Caco-2 (cell line): Measurements from ENCODE around the gene EBF3. TPM values are rescaled to one million over a fixed set of nuclear protein-coding genes. Genes with fewer than 3 reads are reported as not detected.

Source experiments
- BruUV-seq: library from RNA; stranded (reverse); fragments of 400-500 nt; replicated peaks from 2 replicates; lab custom pipeline; 2021; lab: Mats Ljungman, UMichigan
- CTCF ChIA-PET: fragments of 300-600 bp; sonication (Branson Sonifier 250); formaldehyde crosslinking; loops from one replicate; lab custom pipeline; 2022; ENCODE audit warnings: antibody characterized with exemption; lab: Charles Lee
- POLR2A ChIA-PET: fragments of 300-600 bp; sonication (Branson Sonifier 250); formaldehyde crosslinking; loops from one replicate; lab custom pipeline; 2022; ENCODE audit warnings: antibody characterized with exemption; lab: Charles Lee
- DNase-seq, 2 experiments: peaks; one replicate each; pipeline versions ENCODE4 v3.0.0 to v3.0.0-alpha.2; 2020 to 2022
- H3K27me3 ChIP-seq: replicated peaks from 2 replicates; pipeline ENCODE4 v1.6.0; 2011; ENCODE audit warnings: low read length; ENCODE audit not compliant: control insufficient read depth, insufficient read depth
- H3K36me3 ChIP-seq: 2 replicates; pipeline ENCODE4 v1.5.1; 2011; ENCODE audit warnings: low read length; ENCODE audit not compliant: control insufficient read depth, insufficient read depth
- H3K4me1 ChIP-seq: fragments of 250-450 bp; sonication (Bioruptor Pico); 2 replicates; pipeline ENCODE4 v1.5.1; 2020; ENCODE audit warnings: mild to moderate bottlenecking
- H3K4me3 ChIP-seq: 2 replicates; pipeline ENCODE4 v1.5.1; 2011; ENCODE audit warnings: low read depth, mild to moderate bottlenecking, control low read depth, low read length
- H3K9me3 ChIP-seq: fragments of 250-450 bp; sonication (Bioruptor Pico); 2 replicates; pipeline ENCODE4 v1.5.1; 2020; ENCODE audit warnings: mild to moderate bottlenecking, moderate library complexity
- H3K27ac Mint-ChIP-seq: one replicate; pipeline ENCODE4 v1.8.0; 2022; ENCODE audit warnings: mixed read lengths; ENCODE audit not compliant: unreplicated experiment
- H3K27me3 Mint-ChIP-seq: one replicate; pipeline ENCODE4 v1.8.0; 2022; ENCODE audit warnings: mixed read lengths; ENCODE audit not compliant: insufficient read depth, unreplicated experiment
- H3K36me3 Mint-ChIP-seq: one replicate; pipeline ENCODE4 v1.8.0; 2022; ENCODE audit warnings: mild to moderate bottlenecking, mixed read lengths; ENCODE audit not compliant: insufficient read depth, unreplicated experiment
- H3K4me1 Mint-ChIP-seq: one replicate; pipeline ENCODE4 v1.8.0; 2022; ENCODE audit warnings: low read depth, mixed read lengths; ENCODE audit not compliant: unreplicated experiment
- H3K4me3 Mint-ChIP-seq: one replicate; pipeline ENCODE4 v1.8.0; 2022; ENCODE audit warnings: mild to moderate bottlenecking, moderate library complexity, mixed read lengths; ENCODE audit not compliant: unreplicated experiment
- H3K9me3 Mint-ChIP-seq: one replicate; pipeline ENCODE4 v1.8.0; 2022; ENCODE audit warnings: mixed read lengths; ENCODE audit not compliant: unreplicated experiment
- CTCF ChIP-seq, 2 experiments: fragments of 200-600 bp in 1 of 2; IDR thresholded peaks; 1 replicate in 1 of 2; 2 replicates in 1 of 2; pipeline versions ENCODE4 v1.5.1 to v1.8.0; 2011 to 2022; ENCODE audit warnings: antibody characterized with exemption in 1 of 2, control low read depth in 1 of 2, inconsistent platforms in 1 of 2, low read depth in 1 of 2, low read length in 1 of 2, mild to moderate bottlenecking in 1 of 2, moderate library complexity in 1 of 2; ENCODE audit not compliant: insufficient read depth in 1 of 2, severe bottlenecking in 1 of 2, unreplicated experiment in 1 of 2
- intact Hi-C: fragments of 100-400 bp; cut with micrococcal nuclease; formaldehyde crosslinking; loops from one replicate; pipeline ENCODE4 v1.10.0; 2022; ENCODE audit not compliant: unreplicated experiment
- total RNA-seq: library from RNA; stranded (reverse); gene quantifications from 2 replicates; pipeline ENCODE4 v1.2.3, GENCODE V29; 2022

EBF3 gene
- total RNA-seq, 1 experiment from 2014 or later: 0.79 TPM

GRCh38 chr10:129905553-129905952, 58.5 kb downstream of the EBF3 start:
- no peaks in the 10 kb centered on the region for H3K27me3 ChIP-seq
- no peaks in the 10 kb centered on the region for H3K9me3 ChIP-seq
- no peaks in the 10 kb centered on the region for H3K36me3 ChIP-seq
- Mint-ChIP-seq H3K9me3 (peaks cover 10% of the 10 kb centered on the region), H3K4me1 (no peaks in the 10 kb centered on the region), H3K27me3 (peaks cover 28% of the 10 kb centered on the region), H3K36me3 (no peaks in the 10 kb centered on the region), H3K4me3 (no peak overlapping the region), H3K27ac (no peak overlapping the region)
- no peak for DNase-seq
- H3K4me3 ChIP-seq: no peak overlapping the region
- POLR2A ChIA-PET: no interaction called here
- intact Hi-C loops: no loop called here
- BruUV-seq: no TSS peak
- TF ChIP-seq CTCF (IDR thresholded peaks at IDR 0.05; ENCODE audit: insufficient read depth in 1 of 2, low read depth in 1 of 2, low read length in 1 of 2, severe bottlenecking in 1 of 2, unreplicated experiment in 1 of 2): no peak
- CTCF ChIA-PET: no interaction called here
- no peaks in the 10 kb centered on the region for H3K4me1 ChIP-seq

DNA sequence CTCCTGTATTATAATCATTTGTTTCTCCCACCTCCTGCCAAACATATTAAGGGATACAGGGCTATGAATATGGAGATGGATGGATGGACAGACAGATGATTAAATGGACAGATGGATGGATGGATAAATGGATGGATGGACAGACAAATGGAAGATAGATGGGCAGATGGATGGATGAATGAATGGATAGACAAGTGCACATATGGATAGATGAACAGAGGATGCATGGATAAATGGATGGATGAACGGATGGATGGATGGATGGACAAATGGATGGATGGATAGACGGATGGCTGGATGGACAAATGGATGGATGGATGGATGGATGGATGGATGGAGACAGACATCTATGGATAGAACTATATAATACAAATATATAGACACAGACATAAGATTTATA, 59.8 kb downstream of the EBF3 start:
- DNase-seq: no peak
- no peak for TF ChIP-seq CTCF (IDR thresholded peaks at IDR 0.05; ENCODE audit: insufficient read depth in 1 of 2, low read depth in 1 of 2, low read length in 1 of 2, severe bottlenecking in 1 of 2, unreplicated experiment in 1 of 2)
- Mint-ChIP-seq H3K36me3 (no peaks in the 10 kb centered on the region), H3K27ac (no peak overlapping the region), H3K4me1 (no peaks in the 10 kb centered on the region), H3K4me3 (no peak overlapping the region), H3K27me3 (peaks cover 34% of the 10 kb centered on the region), H3K9me3 (peaks cover 10% of the 10 kb centered on the region)
- no peaks in the 10 kb centered on the region for H3K27me3 ChIP-seq
- no peaks in the 10 kb centered on the region for H3K36me3 ChIP-seq
- CTCF ChIA-PET: interaction anchor here (0.8 kb wide), 1 partner anchor 183 kb away, joined by 3 read pairs; no protein-coding TSS in a partner anchor
- no peaks in the 10 kb centered on the region for H3K4me1 ChIP-seq
- no peaks in the 10 kb centered on the region for H3K9me3 ChIP-seq
- POLR2A ChIA-PET: no interaction called here
- intact Hi-C loops: no loop called here
- BruUV-seq: no TSS peak
- no peak overlapping the region for H3K4me3 ChIP-seq

DNA sequence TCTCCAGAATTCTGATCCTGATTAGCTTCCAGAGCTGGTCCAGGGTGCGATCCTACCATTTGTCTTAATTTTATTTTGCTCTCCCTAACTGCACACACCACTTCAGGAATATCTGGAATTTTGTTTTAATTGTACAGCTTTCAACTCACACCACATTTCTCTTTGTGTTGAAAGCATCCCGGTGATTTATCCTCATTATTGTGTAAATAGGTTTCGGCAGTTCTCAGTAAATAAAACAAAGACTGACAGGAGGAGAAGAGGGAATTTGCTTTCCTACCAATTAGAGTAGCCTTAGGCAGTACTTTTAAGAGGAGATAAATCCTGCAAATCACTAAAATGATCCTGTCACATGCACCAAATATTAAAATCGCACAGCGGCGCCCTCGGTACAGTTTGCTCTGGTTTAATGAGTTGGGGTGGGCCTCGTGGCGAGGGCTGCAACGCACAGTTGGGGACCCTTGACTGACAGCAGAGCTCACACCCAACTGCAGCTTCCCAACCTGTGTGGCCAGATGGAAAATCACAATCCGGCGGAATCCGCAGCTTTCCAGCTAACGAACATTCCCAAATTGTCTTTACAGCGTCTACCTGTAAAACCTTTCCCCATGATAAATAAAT, 62.6 kb downstream of the EBF3 start:
- Mint-ChIP-seq H3K4me1 (no peaks in the 10 kb centered on the region), H3K9me3 (peaks cover 10% of the 10 kb centered on the region), H3K27me3 (peaks cover 37% of the 10 kb centered on the region), H3K4me3 (no peak overlapping the region), H3K27ac (no peak overlapping the region), H3K36me3 (no peaks in the 10 kb centered on the region)
- H3K4me3 ChIP-seq: no peak overlapping the region
- intact Hi-C loops: no loop called here
- H3K4me1 ChIP-seq: no peaks in the 10 kb centered on the region
- TF ChIP-seq CTCF (IDR thresholded peaks at IDR 0.05; ENCODE audit: insufficient read depth in 1 of 2, low read depth in 1 of 2, low read length in 1 of 2, severe bottlenecking in 1 of 2, unreplicated experiment in 1 of 2): no peak
- DNase-seq: no peak
- H3K36me3 ChIP-seq: no peaks in the 10 kb centered on the region
- ChIA-PET CTCF (no interaction called here), POLR2A (no interaction called here)
- no TSS peak for BruUV-seq
- no peaks in the 10 kb centered on the region for H3K9me3 ChIP-seq
- peaks cover 1% of the 10 kb centered on the region for H3K27me3 ChIP-seq
